K562 (cell line): ENCODE measurements around the gene DAZAP1. TPM values are rescaled to one million over a fixed set of nuclear protein-coding genes. Genes with fewer than 3 reads are reported as not detected.

ENCODE experiments used
- BCLAF1 ChIP-seq, 2 experiments: fragments of 450-650 bp in 1 of 2; IDR thresholded peaks; 2 replicates each; pipeline ENCODE4 v1.6.1; 2011 to 2017; ENCODE audit warnings: low read depth in 2 of 2, antibody characterized with exemption in 1 of 2, borderline replicate concordance in 1 of 2, low read length in 1 of 2, mild to moderate bottlenecking in 1 of 2, mixed read lengths in 1 of 2; ENCODE audit not compliant: control insufficient read depth in 1 of 2
- CHD2 ChIP-seq: IDR thresholded peaks from 2 replicates; pipeline ENCODE4 v1.6.1; 2011; ENCODE audit warnings: low read depth, low read length
- ELF2 ChIP-seq: fragments of 250-450 bp; sonication (Bioruptor Pico); IDR thresholded peaks from 2 replicates; pipeline ENCODE4 v1.5.0; 2021; ENCODE audit warnings: mild to moderate bottlenecking
- EZH2 ChIP-seq: IDR thresholded peaks from 2 replicates; pipeline ENCODE4 v1.6.1; 2012; ENCODE audit warnings: low read depth, mild to moderate bottlenecking, inconsistent platforms, low read length, borderline replicate concordance
- GABPA ChIP-seq: fragments of 200-800 bp; sonication (Bioruptor generic); conservative IDR thresholded peaks from 2 replicates; pipeline ENCODE4 v1.6.1; 2016; ENCODE audit warnings: low read depth, missing genetic modification characterization, missing compliant biosample characterization
- GABPB2 ChIP-seq: fragments of 250-450 bp; sonication (Bioruptor Pico); conservative IDR thresholded peaks from 2 replicates; pipeline ENCODE4 v1.5.1; 2021; ENCODE audit warnings: mild to moderate bottlenecking
- HDAC3 ChIP-seq: fragments of 450-650 bp; IDR thresholded peaks from 2 replicates; pipeline ENCODE4 v1.6.1; 2018; ENCODE audit warnings: borderline replicate concordance, mild to moderate bottlenecking, moderate library complexity; ENCODE audit not compliant: partially characterized antibody
- JUN ChIP-seq, 2 experiments: sonication (generic) in 1 of 2; formaldehyde crosslinking in 1 of 2; IDR thresholded peaks; 2 replicates each; pipeline versions ENCODE4 v1.6.1 to v1.8.0; 2012 to 2022; ENCODE audit warnings: borderline replicate concordance in 2 of 2, mild to moderate bottlenecking in 2 of 2, improper control_type of control experiment in 1 of 2, low read depth in 1 of 2, low read length in 1 of 2, missing genetic modification reagents in 1 of 2
- KLF1 ChIP-seq: fragments of 450-650 bp; IDR thresholded peaks from 2 replicates; pipeline ENCODE4 v1.6.1; 2016; ENCODE audit warnings: missing genetic modification characterization, missing compliant biosample characterization
- KLF6 ChIP-seq: fragments of 250-450 bp; sonication (Bioruptor Pico); IDR thresholded peaks from 2 replicates; pipeline ENCODE4 v1.4.0; 2020; ENCODE audit warnings: mild to moderate bottlenecking, moderate library complexity, borderline replicate concordance
- SRSF9 ChIP-seq: fragments of 200-400 bp; formaldehyde crosslinking; IDR thresholded peaks from 2 replicates; pipeline ENCODE4 v1.6.1; 2017; ENCODE audit warnings: low read depth, low read length, borderline replicate concordance
- USF1 ChIP-seq: sonication (generic); formaldehyde crosslinking; IDR thresholded peaks from 2 replicates; pipeline ENCODE4 v1.9.0; 2022; ENCODE audit warnings: mild to moderate bottlenecking, missing genetic modification reagents
- ZNF589 ChIP-seq: fragments of 200-800 bp; sonication (Bioruptor generic); IDR thresholded peaks from 2 replicates; pipeline ENCODE4 v1.6.1; 2016; ENCODE audit warnings: low read depth, missing genetic modification characterization, missing compliant biosample characterization
- ZNF699 ChIP-seq: fragments of 250-450 bp; sonication (Bioruptor Pico); IDR thresholded peaks from 2 replicates; pipeline ENCODE4 v1.8.0; 2021; ENCODE audit warnings: mild to moderate bottlenecking, moderate library complexity; ENCODE audit not compliant: insufficient replicate concordance
- ZNF785 ChIP-seq: fragments of 250-450 bp; sonication (Bioruptor Pico); IDR thresholded peaks from 2 replicates; pipeline ENCODE4 v1.4.0; 2020; ENCODE audit warnings: mild to moderate bottlenecking
- polyA plus RNA-seq, 8 experiments: library from polyadenylated mRNA; depleted of rRNA in 4 of 8; stranded (reverse) in 5 of 8; unstranded in 3 of 8; fragments of >200 nt; fragmentation: Nextera tagmentation in 2 of 8; fragmentation: Illumina TruSeq in 1 of 8; extraction: Ambion mirVana in 2 of 8; extraction: Trizol in 1 of 8; gene quantifications; 2 replicates each; pipeline versions ENCODE4 v1.2.1 to v1.2.3, GENCODE V29; 2011 to 2014; ENCODE audit warnings: inconsistent platforms in 1 of 8, missing spikeins in 1 of 8
- total RNA-seq, 7 experiments: library from RNA; depleted of rRNA in 6 of 7; stranded (reverse); fragments of >200 nt in 6 of 7; fragmentation: Illumina TruSeq in 2 of 7; extraction: Trizol in 2 of 7; gene quantifications; 2 replicates each; pipeline versions ENCODE4 v1.2.1 to v1.2.3, GENCODE V29; 2011 to 2021; ENCODE audit warnings: low replicate concordance in 1 of 7
- TF ChIP-seq, protein P1 (sequence below): fragments of 250-450 bp; sonication (Bioruptor Pico); IDR thresholded peaks from 2 replicates; pipeline ENCODE4 v1.4.0; 2020

Gene DAZAP1
- total and polyA plus RNA-seq, 9 of the 15 experiments (the other 6 are each of a cell fraction or from before 2014, with no cell fraction given), result 10.8 to 289 (median 142) TPM

DNA sequence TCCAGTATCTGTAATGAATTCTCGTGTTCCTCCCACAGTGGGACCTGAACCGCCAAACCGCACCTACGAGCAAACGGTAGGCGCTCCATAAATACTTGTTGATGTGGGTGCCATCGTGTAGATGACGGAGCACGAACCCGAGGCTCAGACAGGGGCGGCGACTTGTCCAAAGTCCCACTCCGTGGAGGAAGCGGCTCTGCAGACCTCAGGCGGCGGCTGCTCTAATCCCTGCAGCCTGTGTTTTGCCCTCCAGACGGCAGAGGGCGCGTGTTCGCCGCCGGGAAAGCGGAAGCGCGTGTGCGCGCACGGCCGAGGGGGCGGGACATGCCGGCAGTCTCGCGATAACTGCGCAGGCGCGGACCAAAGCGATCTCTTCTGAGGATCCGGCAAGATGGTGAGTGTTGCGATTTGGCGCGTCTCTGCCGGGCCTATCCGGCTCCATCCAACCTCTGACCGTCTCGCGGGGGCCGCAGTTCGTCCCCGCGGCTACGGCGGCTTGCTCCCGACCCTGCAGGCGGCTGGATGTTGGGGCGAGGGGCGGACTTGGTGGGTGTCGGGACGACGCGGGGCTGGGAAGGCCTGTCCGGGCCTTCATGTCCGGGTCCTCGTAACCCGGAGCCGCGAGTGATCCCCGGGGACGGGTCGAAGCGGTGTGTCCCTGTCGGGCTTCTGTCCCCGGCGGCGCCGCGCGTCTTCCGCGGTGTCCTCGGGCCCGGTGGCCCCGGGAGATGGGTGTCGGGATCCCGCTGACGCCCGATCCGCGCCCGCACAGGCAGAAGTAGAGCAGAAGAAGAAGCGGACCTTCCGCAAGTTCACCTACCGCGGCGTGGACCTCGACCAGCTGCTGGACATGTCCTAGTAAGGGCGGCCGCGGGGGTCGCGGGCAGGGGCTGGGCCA, 30.9 kb downstream of the DAZAP1 start, which contains the start of gene RPS15 (continued):
- TF ChIP-seq BCLAF1 (IDR thresholded peaks at IDR 0.05; ENCODE audit: borderline replicate concordance in 1 of 2, control insufficient read depth in 1 of 2, low read depth in 2 of 2, low read length in 1 of 2) (no peak), ZNF699 (CRISPR knock-in tag) (no peak), ZNF785 (CRISPR knock-in tag) (no peak), ZNF589 (CRISPR knock-in tag) (no peak), ELF2 (CRISPR knock-in tag) (peak; percentile 83), KLF1 (tag) (no peak), HDAC3 (no peak), CHD2 (peak; percentile 99), KLF6 (no peak), GABPB2 (CRISPR knock-in tag) (no peak), SRSF9 (no peak), USF1 (CRISPR knock-in tag) (peak; percentile 44), JUN (IDR thresholded peaks at IDR 0.05; ENCODE audit: borderline replicate concordance, low read depth, low read length) (peak; percentile 1; the same call in 1 of the 2 replicates), JUN (CRISPR knock-in tag; IDR thresholded peaks at IDR 0.05; ENCODE audit: borderline replicate concordance) (0 out of 2 replicates have a peak, but pooled peaks have one; percentile 71), EZH2 (no peak), GABPA (tag) (peak; percentile 95)
- TF ChIP-seq, protein P1, sequence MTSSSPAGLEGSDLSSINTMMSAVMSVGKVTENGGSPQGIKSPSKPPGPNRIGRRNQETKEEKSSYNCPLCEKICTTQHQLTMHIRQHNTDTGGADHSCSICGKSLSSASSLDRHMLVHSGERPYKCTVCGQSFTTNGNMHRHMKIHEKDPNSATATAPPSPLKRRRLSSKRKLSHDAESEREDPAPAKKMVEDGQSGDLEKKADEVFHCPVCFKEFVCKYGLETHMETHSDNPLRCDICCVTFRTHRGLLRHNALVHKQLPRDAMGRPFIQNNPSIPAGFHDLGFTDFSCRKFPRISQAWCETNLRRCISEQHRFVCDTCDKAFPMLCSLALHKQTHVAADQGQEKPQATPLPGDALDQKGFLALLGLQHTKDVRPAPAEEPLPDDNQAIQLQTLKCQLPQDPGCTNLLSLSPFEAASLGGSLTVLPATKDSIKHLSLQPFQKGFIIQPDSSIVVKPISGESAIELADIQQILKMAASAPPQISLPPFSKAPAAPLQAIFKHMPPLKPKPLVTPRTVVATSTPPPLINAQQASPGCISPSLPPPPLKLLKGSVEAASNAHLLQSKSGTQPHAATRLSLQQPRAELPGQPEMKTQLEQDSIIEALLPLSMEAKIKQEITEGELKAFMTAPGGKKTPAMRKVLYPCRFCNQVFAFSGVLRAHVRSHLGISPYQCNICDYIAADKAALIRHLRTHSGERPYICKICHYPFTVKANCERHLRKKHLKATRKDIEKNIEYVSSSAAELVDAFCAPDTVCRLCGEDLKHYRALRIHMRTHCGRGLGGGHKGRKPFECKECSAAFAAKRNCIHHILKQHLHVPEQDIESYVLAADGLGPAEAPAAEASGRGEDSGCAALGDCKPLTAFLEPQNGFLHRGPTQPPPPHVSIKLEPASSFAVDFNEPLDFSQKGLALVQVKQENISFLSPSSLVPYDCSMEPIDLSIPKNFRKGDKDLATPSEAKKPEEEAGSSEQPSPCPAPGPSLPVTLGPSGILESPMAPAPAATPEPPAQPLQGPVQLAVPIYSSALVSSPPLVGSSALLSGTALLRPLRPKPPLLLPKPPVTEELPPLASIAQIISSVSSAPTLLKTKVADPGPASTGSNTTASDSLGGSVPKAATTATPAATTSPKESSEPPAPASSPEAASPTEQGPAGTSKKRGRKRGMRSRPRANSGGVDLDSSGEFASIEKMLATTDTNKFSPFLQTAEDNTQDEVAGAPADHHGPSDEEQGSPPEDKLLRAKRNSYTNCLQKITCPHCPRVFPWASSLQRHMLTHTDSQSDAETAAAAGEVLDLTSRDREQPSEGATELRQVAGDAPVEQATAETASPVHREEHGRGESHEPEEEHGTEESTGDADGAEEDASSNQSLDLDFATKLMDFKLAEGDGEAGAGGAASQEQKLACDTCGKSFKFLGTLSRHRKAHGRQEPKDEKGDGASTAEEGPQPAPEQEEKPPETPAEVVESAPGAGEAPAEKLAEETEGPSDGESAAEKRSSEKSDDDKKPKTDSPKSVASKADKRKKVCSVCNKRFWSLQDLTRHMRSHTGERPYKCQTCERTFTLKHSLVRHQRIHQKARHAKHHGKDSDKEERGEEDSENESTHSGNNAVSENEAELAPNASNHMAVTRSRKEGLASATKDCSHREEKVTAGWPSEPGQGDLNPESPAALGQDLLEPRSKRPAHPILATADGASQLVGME (CRISPR knock-in tag), result peak; percentile 60; the same call in 1 of the 2 replicates
